HUES6 (cell line): ENCODE data around the gene CSNK2A2.

Source experiments
- H3K27ac ChIP-seq: 2 replicates; pipeline ENCODE4 v1.7.0; 2013; ENCODE audit warnings: low read depth, mild to moderate bottlenecking, low read length, inconsistent platforms
- H3K27me3 ChIP-seq: 2 replicates; pipeline ENCODE4 v1.6.1; 2013; ENCODE audit warnings: low read length; ENCODE audit not compliant: control insufficient read depth, insufficient read depth
- H3K36me3 ChIP-seq: 2 replicates; pipeline ENCODE4 v1.6.1; 2013; ENCODE audit warnings: low read length; ENCODE audit not compliant: control insufficient read depth, insufficient read depth
- H3K4me1 ChIP-seq: 2 replicates; pipeline ENCODE4 v1.6.1; 2013; ENCODE audit warnings: low read length; ENCODE audit not compliant: control insufficient read depth, insufficient read depth
- H3K4me3 ChIP-seq: 2 replicates; pipeline ENCODE4 v1.5.1; 2013; ENCODE audit warnings: low read depth, low read length
- H3K9ac ChIP-seq: one replicate; pipeline ENCODE4 v1.6.1; 2013; ENCODE audit warnings: mild to moderate bottlenecking, low read length
- H3K9me3 ChIP-seq: 2 replicates; pipeline ENCODE4 v1.6.1; 2013; ENCODE audit warnings: low read depth, low read length; ENCODE audit not compliant: control insufficient read depth, insufficient read depth

CSNK2A2 gene

GRCh38 chr16:58123896-58124600 lies 73.9 kb downstream of the CSNK2A2 start:
- peaks cover 32% of the 10 kb centered on the region for H3K4me1 ChIP-seq
- no peak overlapping the region for H3K27ac ChIP-seq
- no peaks in the 10 kb centered on the region for H3K27me3 ChIP-seq
- no peaks in the 10 kb centered on the region for H3K36me3 ChIP-seq
- no peak overlapping the region for H3K4me3 ChIP-seq
- no peak overlapping the region for H3K9ac ChIP-seq
- no peaks in the 10 kb centered on the region for H3K9me3 ChIP-seq

- no peaks in the 10 kb centered on the region for H3K27me3 ChIP-seq
- no peak overlapping the region for H3K9ac ChIP-seq
- H3K9me3 ChIP-seq, result no peaks in the 10 kb centered on the region
- peaks cover 11% of the 10 kb centered on the region for H3K36me3 ChIP-seq
- H3K27ac ChIP-seq, result no peak overlapping the region
- no peak overlapping the region for H3K4me3 ChIP-seq
- H3K4me1 ChIP-seq, result peaks cover 17% of the 10 kb centered on the region
Measured at GRCh38 chr16:58121132-58121531, 76.8 kb downstream of the CSNK2A2 start.

GRCh38 chr16:58120234-58120633 lies 77.7 kb downstream of the CSNK2A2 start:
- H3K4me1 ChIP-seq, result peaks cover 17% of the 10 kb centered on the region
- no peak overlapping the region for H3K27ac ChIP-seq
- no peaks in the 10 kb centered on the region for H3K9me3 ChIP-seq
- no peaks in the 10 kb centered on the region for H3K27me3 ChIP-seq
- H3K9ac ChIP-seq, result no peak overlapping the region
- H3K36me3 ChIP-seq, result peaks cover 20% of the 10 kb centered on the region
- no peak overlapping the region for H3K4me3 ChIP-seq

GRCh38 chr16:58119509-58119845 lies 78.4 kb downstream of the CSNK2A2 start:
- Histone ChIP-seq H3K9ac (no peak overlapping the region), H3K27ac (no peak overlapping the region), H3K36me3 (peaks cover 28% of the 10 kb centered on the region), H3K4me1 (peaks cover 17% of the 10 kb centered on the region), H3K9me3 (no peaks in the 10 kb centered on the region), H3K4me3 (no peak overlapping the region), H3K27me3 (no peaks in the 10 kb centered on the region)

- Histone ChIP-seq H3K9me3 (no peaks in the 10 kb centered on the region), H3K36me3 (peaks cover 32% of the 10 kb centered on the region), H3K4me3 (no peak overlapping the region), H3K4me1 (peaks cover 17% of the 10 kb centered on the region), H3K27ac (no peak overlapping the region), H3K9ac (no peak overlapping the region), H3K27me3 (no peaks in the 10 kb centered on the region)
Measured at GRCh38 chr16:58118801-58119508, 79.0 kb downstream of the CSNK2A2 start.

GRCh38 chr16:58116529-58116928 lies 81.4 kb downstream of the CSNK2A2 start:
- no peak overlapping the region for H3K9ac ChIP-seq
- H3K27ac ChIP-seq, result no peak overlapping the region
- no peak overlapping the region for H3K4me3 ChIP-seq
- no peaks in the 10 kb centered on the region for H3K9me3 ChIP-seq
- no peaks in the 10 kb centered on the region for H3K27me3 ChIP-seq
- H3K36me3 ChIP-seq, result peaks cover 47% of the 10 kb centered on the region
- H3K4me1 ChIP-seq, result peaks cover 14% of the 10 kb centered on the region

GRCh38 chr16:58116081-58116480 lies 81.8 kb downstream of the CSNK2A2 start:
- Histone ChIP-seq H3K36me3 (peaks cover 47% of the 10 kb centered on the region), H3K9ac (no peak overlapping the region), H3K9me3 (no peaks in the 10 kb centered on the region), H3K27ac (no peak overlapping the region), H3K4me3 (no peak overlapping the region), H3K27me3 (no peaks in the 10 kb centered on the region), H3K4me1 (peaks cover 13% of the 10 kb centered on the region)

GRCh38 chr16:58114827-58115825 lies 82.8 kb downstream of the CSNK2A2 start:
- Histone ChIP-seq H3K27ac (no peak overlapping the region), H3K9me3 (no peaks in the 10 kb centered on the region), H3K36me3 (peaks cover 47% of the 10 kb centered on the region), H3K9ac (no peak overlapping the region), H3K27me3 (no peaks in the 10 kb centered on the region), H3K4me1 (peaks cover 13% of the 10 kb centered on the region; the same call in 1 of the 2 replicates), H3K4me3 (no peak overlapping the region)

GRCh38 chr16:58111302-58111627 lies 86.6 kb downstream of the CSNK2A2 start:
- no peaks in the 10 kb centered on the region for H3K9me3 ChIP-seq
- H3K27ac ChIP-seq, result no peak overlapping the region
- peaks cover 37% of the 10 kb centered on the region for H3K36me3 ChIP-seq
- no peaks in the 10 kb centered on the region for H3K27me3 ChIP-seq
- no peak overlapping the region for H3K4me3 ChIP-seq
- H3K9ac ChIP-seq, result no peak overlapping the region
- H3K4me1 ChIP-seq, result peaks cover 29% of the 10 kb centered on the region

GRCh38 chr16:58110571-58111301 lies 87.2 kb downstream of the CSNK2A2 start:
- Histone ChIP-seq H3K27me3 (no peaks in the 10 kb centered on the region), H3K4me1 (peaks cover 29% of the 10 kb centered on the region), H3K9ac (no peak overlapping the region), H3K36me3 (peaks cover 31% of the 10 kb centered on the region), H3K4me3 (no peak overlapping the region), H3K9me3 (no peaks in the 10 kb centered on the region), H3K27ac (no peak overlapping the region)
